ENCODE results near the gene C19orf53. TPM values are rescaled to one million over a fixed set of nuclear protein-coding genes. Genes with fewer than 3 reads are reported as not detected.

C19orf53 gene
- polyA plus RNA-seq, 1 donor (not counting 4 experiments of a cell fraction or from before 2014, with no cell fraction given), result 143 TPM

GRCh38 chr19:13812544-13812943 is 38.3 kb downstream of the C19orf53 start:
- no peak overlapping the region for H3K4me2 ChIP-seq (ENCODE audit: control insufficient read depth, extremely low read depth, insufficient read depth, low read depth, low read length)
- H3K36me3 ChIP-seq (ENCODE audit: control insufficient read depth in 2 of 2, extremely low read depth in 1 of 2, insufficient read depth in 2 of 2, low read length in 2 of 2), result peaks cover 5 to 21% of the 10 kb centered on the region in 2 experiments

GRCh38 chr19:13813147-13813546 is 38.9 kb downstream of the C19orf53 start:
- Histone ChIP-seq H3K9ac (ENCODE audit: control insufficient read depth, extremely low read depth, insufficient read depth, low read length) (no peak overlapping the region), H3K27ac (ENCODE audit: control insufficient read depth, insufficient read depth, low read length) (no peak overlapping the region), H3K4me1 (ENCODE audit: control insufficient read depth, extremely low read depth, insufficient read depth, low read length) (no peaks in the 10 kb centered on the region), H3K36me3 (ENCODE audit: control insufficient read depth in 2 of 2, extremely low read depth in 1 of 2, insufficient read depth in 2 of 2, low read length in 2 of 2) (peaks cover 5 to 18% of the 10 kb centered on the region in 2 experiments), H3K79me2 (ENCODE audit: control insufficient read depth, insufficient read depth, low read length) (no peaks in the 10 kb centered on the region), H3K27me3 (ENCODE audit: control insufficient read depth, extremely low read depth, insufficient read depth, low read length) (no peaks in the 10 kb centered on the region), H3K9me3 (ENCODE audit: control insufficient read depth, low read depth, low read length) (no peaks in the 10 kb centered on the region), H3K9me1 (ENCODE audit: control insufficient read depth, extremely low read depth, insufficient read depth, low read length) (no peaks in the 10 kb centered on the region), H3K4me2 (ENCODE audit: control insufficient read depth, extremely low read depth, insufficient read depth, low read depth, low read length) (no peak overlapping the region), H4K20me1 (ENCODE audit: control insufficient read depth, extremely low read depth, insufficient read depth, low read length) (no peaks in the 10 kb centered on the region), H2AFZ (ENCODE audit: control insufficient read depth, low read length) (no peak overlapping the region), H3K4me3 (ENCODE audit: control insufficient read depth in 2 of 3, extremely low read depth in 1 of 3, insufficient read depth in 2 of 3, low read depth in 1 of 3, low read length in 3 of 3) (no peak overlapping the region)
- DNase-seq (ENCODE audit: low read depth, low spot score), result no peak
- no peak for TF ChIP-seq EZH2 (IDR thresholded peaks at IDR 0.05; ENCODE audit: low read length)
- TF ChIP-seq CTCF (optimal IDR thresholded peaks at IDR 0.05 in 1 of 3, IDR thresholded peaks at IDR 0.05 in 1 of 3, conservative IDR thresholded peaks at IDR 0.05 in 1 of 3; ENCODE audit: extremely low read depth in 1 of 3, insufficient read depth in 2 of 3, low read length in 3 of 3), result no peak
- dilution Hi-C loops (cut with MboI; ENCODE audit: extremely low pct_ligation_motif_present, low sequenced_read_pairs), result no loop called here
- FAIRE-seq, result no peak

More at GRCh38 chr19:13812544-13812943, 38.3 kb downstream of the C19orf53 start:
- Histone ChIP-seq H3K9me3 (ENCODE audit: control insufficient read depth, low read depth, low read length) (no peaks in the 10 kb centered on the region), H3K27me3 (ENCODE audit: control insufficient read depth, extremely low read depth, insufficient read depth, low read length) (no peaks in the 10 kb centered on the region), H3K4me3 (ENCODE audit: control insufficient read depth in 2 of 3, extremely low read depth in 1 of 3, insufficient read depth in 2 of 3, low read depth in 1 of 3, low read length in 3 of 3) (no peak overlapping the region), H3K27ac (ENCODE audit: control insufficient read depth, insufficient read depth, low read length) (no peak overlapping the region), H3K79me2 (ENCODE audit: control insufficient read depth, insufficient read depth, low read length) (no peaks in the 10 kb centered on the region), H3K9me1 (ENCODE audit: control insufficient read depth, extremely low read depth, insufficient read depth, low read length) (no peaks in the 10 kb centered on the region), H3K4me1 (ENCODE audit: control insufficient read depth, extremely low read depth, insufficient read depth, low read length) (no peaks in the 10 kb centered on the region), H3K9ac (ENCODE audit: control insufficient read depth, extremely low read depth, insufficient read depth, low read length) (no peak overlapping the region), H4K20me1 (ENCODE audit: control insufficient read depth, extremely low read depth, insufficient read depth, low read length) (no peaks in the 10 kb centered on the region), H2AFZ (ENCODE audit: control insufficient read depth, low read length) (no peak overlapping the region)
- DNase-seq (ENCODE audit: low read depth, low spot score) (no peak), FAIRE-seq (no peak)
- dilution Hi-C loops (cut with MboI; ENCODE audit: extremely low pct_ligation_motif_present, low sequenced_read_pairs), result no loop called here
- no peak for TF ChIP-seq CTCF (optimal IDR thresholded peaks at IDR 0.05 in 1 of 3, IDR thresholded peaks at IDR 0.05 in 1 of 3, conservative IDR thresholded peaks at IDR 0.05 in 1 of 3; ENCODE audit: extremely low read depth in 1 of 3, insufficient read depth in 2 of 3, low read length in 3 of 3)
